NCI-H128 (cell line): ENCODE results near the gene ZCCHC7.

Experiments
- DNase-seq: peaks from one replicate; lab custom pipeline; 2025; ENCODE audit not compliant: unreplicated experiment; lab: John Stamatoyannopoulos, UW

Gene ZCCHC7

GRCh38 chr9:37328556-37329227, 208.3 kb downstream of the ZCCHC7 start:
- no peak for DNase-seq

- DNase-seq = no peak
Measured at GRCh38 chr9:37329576-37329975, 209.2 kb downstream of the ZCCHC7 start.

GRCh38 chr9:37331871-37332270, 211.5 kb downstream of the ZCCHC7 start:
- DNase-seq = no peak

- no peak for DNase-seq
Measured at GRCh38 chr9:37332578-37332977, 212.2 kb downstream of the ZCCHC7 start.

- DNase-seq = no peak
Measured at GRCh38 chr9:37333288-37333687, 212.9 kb downstream of the ZCCHC7 start.

GRCh38 chr9:37335238-37335637, 214.9 kb downstream of the ZCCHC7 start:
- DNase-seq = no peak

GRCh38 chr9:37336150-37336549, 215.8 kb downstream of the ZCCHC7 start:
- no peak for DNase-seq

- DNase-seq = no peak
Measured at GRCh38 chr9:37337301-37337890, 217.0 kb downstream of the ZCCHC7 start.

GRCh38 chr9:37338218-37338617, 217.8 kb downstream of the ZCCHC7 start:
- no peak for DNase-seq

- no peak for DNase-seq
Measured at GRCh38 chr9:37339923-37340322, 219.5 kb downstream of the ZCCHC7 start.

- DNase-seq = no peak
Measured at GRCh38 chr9:37340961-37341360, 220.6 kb downstream of the ZCCHC7 start.

- no peak for DNase-seq
Measured at GRCh38 chr9:37341704-37342103, 221.3 kb downstream of the ZCCHC7 start.

GRCh38 chr9:37342493-37342892, 222.1 kb downstream of the ZCCHC7 start:
- no peak for DNase-seq

GRCh38 chr9:37342895-37343294, 222.5 kb downstream of the ZCCHC7 start:
- no peak for DNase-seq

- no peak for DNase-seq
Measured at GRCh38 chr9:37343724-37344123, 223.3 kb downstream of the ZCCHC7 start.

- no peak for DNase-seq
Measured at GRCh38 chr9:37345038-37345437, 224.7 kb downstream of the ZCCHC7 start.

GRCh38 chr9:37348917-37349316, 228.5 kb downstream of the ZCCHC7 start:
- DNase-seq = no peak

GRCh38 chr9:37350486-37351190, 230.3 kb downstream of the ZCCHC7 start:
- DNase-seq = no peak

- DNase-seq = no peak
Measured at GRCh38 chr9:37353791-37354190, 233.4 kb downstream of the ZCCHC7 start.

- DNase-seq = no peak
Measured at GRCh38 chr9:37362430-37362829, 242.1 kb downstream of the ZCCHC7 start.

GRCh38 chr9:37363124-37363523, 242.8 kb downstream of the ZCCHC7 start:
- no peak for DNase-seq

- no peak for DNase-seq
Measured at GRCh38 chr9:37364136-37364535, 243.8 kb downstream of the ZCCHC7 start.
